H1 (cell line): Measurements from ENCODE around the gene PARP15. TPM values are rescaled to one million over a fixed set of nuclear protein-coding genes. Genes with fewer than 3 reads are reported as not detected.

Source experiments
- CTCF ChIA-PET: fragments of 300-600 bp; sonication (Branson Sonifier 250); formaldehyde crosslinking; loops from one replicate; lab custom pipeline; 2021; ENCODE audit not compliant: partially characterized antibody; lab: Charles Lee
- POLR2A ChIA-PET: fragments of 300-600 bp; sonication (Branson Sonifier 250); formaldehyde crosslinking; loops from one replicate; lab custom pipeline; 2021; ENCODE audit warnings: inconsistent platforms; ENCODE audit not compliant: partially characterized antibody; lab: Charles Lee
- DNase-seq, 2 experiments: peaks; one replicate each; pipeline versions ENCODE4 v3.0.0 to v3.0.0-alpha.2; 2010 to 2022; ENCODE audit warnings: low spot score in 2 of 2, low read depth in 1 of 2, mixed read lengths in 1 of 2
- FAIRE-seq: peaks from 2 replicates; lab custom pipeline; 2011; peaks lifted over from hg19 to GRCh38; lab: Jason Lieb, UNC
- H2AFZ ChIP-seq: 2 replicates; pipeline ENCODE4 v1.8.1; 2012; ENCODE audit warnings: low read length, inconsistent platforms
- H2AK5ac ChIP-seq: 2 replicates; pipeline ENCODE4 v1.6.1; 2013; ENCODE audit warnings: low read depth, low read length
- H2BK120ac ChIP-seq: replicated peaks from 2 replicates; pipeline ENCODE3; 2013; ENCODE audit warnings: low read depth, low read length, inconsistent platforms
- H2BK12ac ChIP-seq: 2 replicates; pipeline ENCODE4 v1.6.1; 2013; ENCODE audit warnings: low read depth, low read length
- H2BK15ac ChIP-seq: 2 replicates; pipeline ENCODE4 v1.6.1; 2013; ENCODE audit warnings: low read length
- H2BK20ac ChIP-seq: 2 replicates; pipeline ENCODE4 v1.6.1; 2013; ENCODE audit warnings: low read length
- H2BK5ac ChIP-seq: 2 replicates; pipeline ENCODE4 v1.6.1; 2013; ENCODE audit warnings: low read depth, low read length
- H3K14ac ChIP-seq: 2 replicates; pipeline ENCODE4 v1.6.1; 2013; ENCODE audit warnings: inconsistent platforms; ENCODE audit not compliant: insufficient read length
- H3K18ac ChIP-seq: 2 replicates; pipeline ENCODE4 v1.6.1; 2013; ENCODE audit warnings: low read length; ENCODE audit errors: extremely low read depth
- H3K23ac ChIP-seq: 2 replicates; pipeline ENCODE4 v1.6.1; 2013; ENCODE audit warnings: inconsistent platforms; ENCODE audit not compliant: insufficient read length
- H3K23me2 ChIP-seq: 2 replicates; pipeline ENCODE4 v1.6.1; 2013; ENCODE audit warnings: low read depth, low read length
- H3K27ac ChIP-seq: 2 replicates; pipeline ENCODE4 v1.6.1; 2011; ENCODE audit warnings: low read depth, low read length, inconsistent platforms
- H3K27me3 ChIP-seq, 4 experiments: replicated peaks in 1 of 4; 1 replicate in 1 of 4; 2 replicates in 3 of 4; pipeline versions ENCODE4 v1.6.1 to v1.8.1; 2011 to 2013; ENCODE audit warnings: low read length in 3 of 4, mild to moderate bottlenecking in 3 of 4, inconsistent platforms in 2 of 4, mixed read lengths in 2 of 4, moderate library complexity in 1 of 4; ENCODE audit not compliant: control insufficient read depth in 3 of 4, insufficient read depth in 3 of 4; ENCODE audit errors: extremely low read depth in 1 of 4
- H3K36me3 ChIP-seq, 4 experiments: 2 replicates each; pipeline versions ENCODE4 v1.6.1 to v1.8.1; 2011 to 2013; ENCODE audit warnings: mild to moderate bottlenecking in 4 of 4, low read length in 3 of 4, moderate library complexity in 2 of 4, control low read depth in 1 of 4, inconsistent platforms in 1 of 4; ENCODE audit not compliant: insufficient read depth in 4 of 4, control insufficient read depth in 2 of 4
- H3K4ac ChIP-seq: replicated peaks from 2 replicates; pipeline ENCODE3; 2013; ENCODE audit warnings: low read length, low read depth, mixed read lengths, inconsistent platforms; ENCODE audit not compliant: insufficient read length
- H3K4me1 ChIP-seq, 4 experiments: replicated peaks in 1 of 4; 1 replicate in 1 of 4; 2 replicates in 3 of 4; pipeline versions ENCODE4 v1.6.1 to v1.8.1; 2011 to 2013; ENCODE audit warnings: low read length in 3 of 4, inconsistent platforms in 2 of 4, mixed read lengths in 1 of 4; ENCODE audit not compliant: insufficient read depth in 4 of 4, control insufficient read depth in 3 of 4
- H3K4me2 ChIP-seq, 2 experiments: 2 replicates each; pipeline versions ENCODE4 v1.6.1 to v1.8.1; 2011 to 2013; ENCODE audit warnings: low read depth in 2 of 2, low read length in 2 of 2, control low read depth in 1 of 2, inconsistent platforms in 1 of 2, mild to moderate bottlenecking in 1 of 2; ENCODE audit not compliant: insufficient read depth in 1 of 2
- H3K4me3 ChIP-seq, 4 experiments: fragments of 200-600, 300-600 bp in 1 of 4; sonication (generic), shearing (Covaris generic), sonication (Bioruptor Twin) in 1 of 4; 2 replicates each; pipeline versions ENCODE4 v1.5.1 to v1.8.1; 2011 to 2016; ENCODE audit warnings: low read length in 4 of 4, low read depth in 3 of 4, control low read depth in 2 of 4, inconsistent platforms in 2 of 4, mild to moderate bottlenecking in 2 of 4, mixed read lengths in 1 of 4, moderate library complexity in 1 of 4; ENCODE audit not compliant: insufficient read depth in 2 of 4; ENCODE audit errors: extremely low read depth in 1 of 4
- H3K56ac ChIP-seq: replicated peaks from 2 replicates; pipeline ENCODE3; 2013; ENCODE audit warnings: low read depth, mild to moderate bottlenecking, mixed read lengths, low read length, inconsistent platforms; ENCODE audit not compliant: insufficient read length
- H3K79me1 ChIP-seq: 2 replicates; pipeline ENCODE4 v1.6.1; 2013; ENCODE audit warnings: low read depth, low read length, control low read depth
- H3K79me2 ChIP-seq, 2 experiments: 2 replicates each; pipeline versions ENCODE4 v1.6.1 to v1.8.1; 2012 to 2013; ENCODE audit warnings: low read length in 2 of 2, mild to moderate bottlenecking in 2 of 2, inconsistent platforms in 1 of 2; ENCODE audit not compliant: insufficient read depth in 2 of 2, control insufficient read depth in 1 of 2
- H3K9ac ChIP-seq, 4 experiments: replicated peaks in 1 of 4; 1 replicate in 1 of 4; 2 replicates in 3 of 4; pipeline versions ENCODE4 v1.6.1 to v1.8.1; 2011 to 2013; ENCODE audit warnings: low read depth in 3 of 4, low read length in 3 of 4, control low read depth in 2 of 4, mild to moderate bottlenecking in 2 of 4, moderate library complexity in 2 of 4, inconsistent platforms in 1 of 4; ENCODE audit errors: extremely low read depth in 1 of 4
- H3K9me3 ChIP-seq, 2 experiments: 2 replicates each; pipeline versions ENCODE4 v1.6.1 to v1.8.1; 2012 to 2013; ENCODE audit warnings: mild to moderate bottlenecking in 2 of 2, moderate library complexity in 2 of 2, control low read depth in 1 of 2, inconsistent platforms in 1 of 2, low read depth in 1 of 2, low read length in 1 of 2, mixed read lengths in 1 of 2; ENCODE audit not compliant: insufficient read depth in 2 of 2
- H4K20me1 ChIP-seq, 2 experiments: replicated peaks in 1 of 2; 2 replicates each; pipeline versions ENCODE3 to v1.8.1; 2011 to 2013; ENCODE audit warnings: inconsistent platforms in 2 of 2, low read length in 2 of 2, mild to moderate bottlenecking in 1 of 2; ENCODE audit not compliant: insufficient read depth in 2 of 2, control insufficient read depth in 1 of 2
- H4K5ac ChIP-seq: 2 replicates; pipeline ENCODE4 v1.6.1; 2013; ENCODE audit warnings: low read length, low read depth, mixed read lengths, inconsistent platforms; ENCODE audit not compliant: insufficient read length
- H4K8ac ChIP-seq: 2 replicates; pipeline ENCODE4 v1.8.0; 2013; ENCODE audit warnings: mild to moderate bottlenecking, moderate library complexity, low read length, inconsistent platforms; ENCODE audit not compliant: insufficient read depth; ENCODE audit errors: extremely low read depth
- H4K91ac ChIP-seq: replicated peaks from 2 replicates; pipeline ENCODE3; 2013; ENCODE audit warnings: low read length, mixed read lengths, inconsistent platforms; ENCODE audit not compliant: insufficient read length
- CBX5 ChIP-seq: fragments of 300-800, 300-1000 bp; sonication (generic); IDR thresholded peaks from 2 replicates; pipeline ENCODE4 v1.7.1; 2016; ENCODE audit warnings: antibody characterized with exemption, low read length, low read depth
- EGR1 ChIP-seq: IDR thresholded peaks from 2 replicates; pipeline ENCODE4 v1.6.1; 2011; ENCODE audit warnings: low read depth, low read length, borderline replicate concordance
- JUN ChIP-seq: IDR thresholded peaks from 2 replicates; pipeline ENCODE4 v1.6.1; 2011; ENCODE audit warnings: low read depth, mild to moderate bottlenecking, improper control_type of control experiment, low read length
- RFX5 ChIP-seq: IDR thresholded peaks from 2 replicates; pipeline ENCODE4 v1.6.1; 2011; ENCODE audit warnings: low read depth, low read length, improper control_type of control experiment, borderline replicate concordance
- SIN3A ChIP-seq, 2 experiments: IDR thresholded peaks in 1 of 2; conservative IDR thresholded peaks in 1 of 2; 2 replicates each; pipeline ENCODE4 v1.6.1; 2011 to 2012; ENCODE audit warnings: low read length in 2 of 2, improper control_type of control experiment in 1 of 2, low read depth in 1 of 2, mild to moderate bottlenecking in 1 of 2
- SIRT6 ChIP-seq: IDR thresholded peaks from one replicate; pipeline ENCODE4 v1.7.1; 2012; ENCODE audit warnings: low read length, inconsistent platforms
- SRF ChIP-seq: IDR thresholded peaks from 2 replicates; pipeline ENCODE4 v1.6.1; 2011; ENCODE audit warnings: mild to moderate bottlenecking, low read depth, low read length, moderate library complexity
- ZNF274 ChIP-seq: IDR thresholded peaks from 2 replicates; pipeline ENCODE4 v1.7.0; 2012; ENCODE audit warnings: low read length, borderline replicate concordance; ENCODE audit errors: extremely low read depth
- WGBS, 2 experiments: shearing (Covaris generic) in 1 of 2; methylation state at CpG; one replicate each; pipeline versions ENCODE4 v1.1.6 to v1.1.7; 2013 to 2015; ENCODE audit warnings: low lambda C conversion rate in 2 of 2, mixed read lengths in 2 of 2, inconsistent platforms in 1 of 2, low coverage in 1 of 2, missing lambda C conversion rate in 1 of 2; ENCODE audit not compliant: insufficient replicate concordance in 2 of 2, insufficient coverage in 1 of 2, insufficient read length in 1 of 2; ENCODE audit errors: extremely low coverage in 1 of 2, missing lambda C conversion rate in 1 of 2; 5-methylcytosine and 5-hydroxymethylcytosine counted together
- polyA plus RNA-seq, 7 experiments: library from polyadenylated mRNA; depleted of rRNA in 3 of 7; stranded (reverse) in 5 of 7; unstranded in 2 of 7; fragments of >200 nt in 5 of 7; fragments of 200-250 nt in 2 of 7; gene quantifications; 1 replicate in 5 of 7; 2 replicates in 1 of 7; 4 replicates in 1 of 7; pipeline versions ENCODE4 v1.2.1 to v1.2.3, GENCODE V29; 2011 to 2013; ENCODE audit warnings: missing spikeins in 2 of 7, mixed read lengths in 2 of 7
- total RNA-seq: library from RNA; stranded (reverse); fragmentation: NEBNext Ultra II Directional; extraction: Animal tissue kit (Norgen Biotek cat#: 25700); gene quantifications from 2 replicates; pipeline ENCODE4 v1.2.1, GENCODE V29; 2021
- TF ChIP-seq, protein P1 (sequence below): IDR thresholded peaks from 2 replicates; pipeline ENCODE4 v1.6.1; 2012; ENCODE audit warnings: low read length, inconsistent platforms
- TF ChIP-seq, protein P2 (sequence below): IDR thresholded peaks from 2 replicates; pipeline ENCODE4 v1.6.1; 2012; ENCODE audit warnings: inconsistent platforms

Gene PARP15
- total and polyA plus RNA-seq, 2 of the 8 experiments (the other 6 are each of a cell fraction or from before 2014, with no cell fraction given): 0.37 to 0.45 TPM

DNA sequence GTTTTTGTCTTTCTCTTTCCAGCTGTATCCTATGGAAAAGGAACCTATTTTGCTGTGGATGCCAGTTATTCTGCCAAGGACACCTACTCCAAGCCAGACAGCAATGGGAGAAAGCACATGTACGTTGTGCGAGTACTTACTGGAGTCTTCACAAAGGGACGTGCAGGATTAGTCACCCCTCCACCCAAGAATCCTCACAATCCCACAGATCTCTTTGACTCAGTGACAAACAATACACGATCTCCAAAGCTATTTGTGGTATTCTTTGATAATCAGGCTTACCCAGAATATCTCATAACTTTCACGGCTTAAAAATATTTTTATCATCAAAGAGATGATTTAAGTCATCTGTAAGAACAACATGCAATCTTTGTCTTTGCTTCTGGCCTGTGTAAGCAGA lies 58.3 kb downstream of the PARP15 start:
- H3K79me2 ChIP-seq: no peaks in the 10 kb centered on the region
- POLR2A ChIA-PET: no interaction called here

More for the DNA sequence above, 58.3 kb downstream of the PARP15 start:
- Histone ChIP-seq H3K56ac (no peak overlapping the region), H3K36me3 (no peaks in the 10 kb centered on the region), H2BK120ac (no peak overlapping the region), H3K23ac (no peak overlapping the region), H3K4me3 (no peak overlapping the region), H4K20me1 (no peaks in the 10 kb centered on the region), H3K27me3 (no peaks in the 10 kb centered on the region), H4K91ac (no peak overlapping the region), H2BK15ac (no peak overlapping the region), H3K9me3 (no peaks in the 10 kb centered on the region), H2BK20ac (no peak overlapping the region), H3K4me2 (no peak overlapping the region), H2BK5ac (no peak overlapping the region), H4K5ac (no peak overlapping the region), H3K4ac (no peak overlapping the region), H3K4me1 (no peaks in the 10 kb centered on the region), H2AK5ac (no peak overlapping the region), H3K27ac (no peak overlapping the region), H3K79me1 (no peaks in the 10 kb centered on the region), H4K8ac (no peak overlapping the region)
- FAIRE-seq: no peak
- 90% methylated on average over 5 of the region's 5 CpGs; no CpG with 5 or more reads in 1 of the 2 experiments for WGBS, 2 experiments
- TF ChIP-seq CBX5: no peak
- no peak for TF ChIP-seq JUN
- TF ChIP-seq SRF: no peak
- TF ChIP-seq, protein P1, sequence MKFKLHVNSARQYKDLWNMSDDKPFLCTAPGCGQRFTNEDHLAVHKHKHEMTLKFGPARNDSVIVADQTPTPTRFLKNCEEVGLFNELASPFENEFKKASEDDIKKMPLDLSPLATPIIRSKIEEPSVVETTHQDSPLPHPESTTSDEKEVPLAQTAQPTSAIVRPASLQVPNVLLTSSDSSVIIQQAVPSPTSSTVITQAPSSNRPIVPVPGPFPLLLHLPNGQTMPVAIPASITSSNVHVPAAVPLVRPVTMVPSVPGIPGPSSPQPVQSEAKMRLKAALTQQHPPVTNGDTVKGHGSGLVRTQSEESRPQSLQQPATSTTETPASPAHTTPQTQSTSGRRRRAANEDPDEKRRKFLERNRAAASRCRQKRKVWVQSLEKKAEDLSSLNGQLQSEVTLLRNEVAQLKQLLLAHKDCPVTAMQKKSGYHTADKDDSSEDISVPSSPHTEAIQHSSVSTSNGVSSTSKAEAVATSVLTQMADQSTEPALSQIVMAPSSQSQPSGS: no peak
- TF ChIP-seq SIRT6: no peak
- TF ChIP-seq, protein P2, sequence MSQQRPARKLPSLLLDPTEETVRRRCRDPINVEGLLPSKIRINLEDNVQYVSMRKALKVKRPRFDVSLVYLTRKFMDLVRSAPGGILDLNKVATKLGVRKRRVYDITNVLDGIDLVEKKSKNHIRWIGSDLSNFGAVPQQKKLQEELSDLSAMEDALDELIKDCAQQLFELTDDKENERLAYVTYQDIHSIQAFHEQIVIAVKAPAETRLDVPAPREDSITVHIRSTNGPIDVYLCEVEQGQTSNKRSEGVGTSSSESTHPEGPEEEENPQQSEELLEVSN: no peak
- no peak for TF ChIP-seq EGR1
- no peak for TF ChIP-seq ZNF274
- no peak for TF ChIP-seq SIN3A (conservative IDR thresholded peaks at IDR 0.05 in 1 of 2, IDR thresholded peaks at IDR 0.05 in 1 of 2; ENCODE audit: low read depth in 1 of 2, low read length in 2 of 2)
- no peak for TF ChIP-seq RFX5
- TF ChIP-seq, all 59 proteins: peak for 0
- Histone ChIP-seq H3K23me2 (no peaks in the 10 kb centered on the region), H3K18ac (no peak overlapping the region), H3K9ac (no peak overlapping the region), H2AFZ (no peak overlapping the region), H3K14ac (no peak overlapping the region), H2BK12ac (no peak overlapping the region)
- CTCF ChIA-PET: interaction anchor here (1.4 kb wide), 2 partner anchors 19 to 177 kb away, joined by 3 to 4 read pairs; no protein-coding TSS in a partner anchor
- no peak for DNase-seq
